ENCODE data around the gene HMGB2. TPM values are rescaled to one million over a fixed set of nuclear protein-coding genes. Genes with fewer than 3 reads are reported as not detected.

HMGB2 gene
- total RNA-seq, 1 donor from 2014 or later = 145 TPM

- H3K4me1 Mint-ChIP-seq (ENCODE audit: low read depth) = peaks cover 24% of the 10 kb centered on the region
- H3K36me3 Mint-ChIP-seq (ENCODE audit: insufficient read depth) = peaks cover 21% of the 10 kb centered on the region
- no peak for DNase-seq (ENCODE audit: low spot score, unreplicated experiment)
- H3K27me3 Mint-ChIP-seq = no peaks in the 10 kb centered on the region
- peak overlapping the region; percentile 73 for H3K4me3 Mint-ChIP-seq (ENCODE audit: low read depth)
- peaks cover 4% of the 10 kb centered on the region for H3K9me3 Mint-ChIP-seq (ENCODE audit: low read depth)
- peak overlapping the region; percentile 87 for H3K27ac Mint-ChIP-seq
- TF ChIP-seq, protein P1, sequence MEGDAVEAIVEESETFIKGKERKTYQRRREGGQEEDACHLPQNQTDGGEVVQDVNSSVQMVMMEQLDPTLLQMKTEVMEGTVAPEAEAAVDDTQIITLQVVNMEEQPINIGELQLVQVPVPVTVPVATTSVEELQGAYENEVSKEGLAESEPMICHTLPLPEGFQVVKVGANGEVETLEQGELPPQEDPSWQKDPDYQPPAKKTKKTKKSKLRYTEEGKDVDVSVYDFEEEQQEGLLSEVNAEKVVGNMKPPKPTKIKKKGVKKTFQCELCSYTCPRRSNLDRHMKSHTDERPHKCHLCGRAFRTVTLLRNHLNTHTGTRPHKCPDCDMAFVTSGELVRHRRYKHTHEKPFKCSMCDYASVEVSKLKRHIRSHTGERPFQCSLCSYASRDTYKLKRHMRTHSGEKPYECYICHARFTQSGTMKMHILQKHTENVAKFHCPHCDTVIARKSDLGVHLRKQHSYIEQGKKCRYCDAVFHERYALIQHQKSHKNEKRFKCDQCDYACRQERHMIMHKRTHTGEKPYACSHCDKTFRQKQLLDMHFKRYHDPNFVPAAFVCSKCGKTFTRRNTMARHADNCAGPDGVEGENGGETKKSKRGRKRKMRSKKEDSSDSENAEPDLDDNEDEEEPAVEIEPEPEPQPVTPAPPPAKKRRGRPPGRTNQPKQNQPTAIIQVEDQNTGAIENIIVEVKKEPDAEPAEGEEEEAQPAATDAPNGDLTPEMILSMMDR (IDR thresholded peaks at IDR 0.05; ENCODE audit: unreplicated experiment) = no peak
Measured at GRCh38 chr4:173288698-173289352, 45.3 kb downstream of the HMGB2 start.

GRCh38 chr4:173288296-173288695 is 45.9 kb downstream of the HMGB2 start:
- H3K9me3 Mint-ChIP-seq (ENCODE audit: low read depth) = peaks cover 4% of the 10 kb centered on the region
- H3K27me3 Mint-ChIP-seq = no peaks in the 10 kb centered on the region
- peak overlapping the region; percentile 73 for H3K4me3 Mint-ChIP-seq (ENCODE audit: low read depth)
- H3K36me3 Mint-ChIP-seq (ENCODE audit: insufficient read depth) = peaks cover 21% of the 10 kb centered on the region
- peak; percentile 60 for DNase-seq (ENCODE audit: low spot score, unreplicated experiment)
- H3K27ac Mint-ChIP-seq = peak overlapping the region; percentile 50
- peaks cover 24% of the 10 kb centered on the region for H3K4me1 Mint-ChIP-seq (ENCODE audit: low read depth)
- TF ChIP-seq, protein P1 (IDR thresholded peaks at IDR 0.05; ENCODE audit: unreplicated experiment) = peak; percentile 67

GRCh38 chr4:173287486-173287885 is 46.7 kb downstream of the HMGB2 start:
- H3K27me3 Mint-ChIP-seq = no peaks in the 10 kb centered on the region
- peaks cover 25% of the 10 kb centered on the region for H3K4me1 Mint-ChIP-seq (ENCODE audit: low read depth)
- peaks cover 22% of the 10 kb centered on the region for H3K36me3 Mint-ChIP-seq (ENCODE audit: insufficient read depth)
- no peak for DNase-seq (ENCODE audit: low spot score, unreplicated experiment)
- H3K27ac Mint-ChIP-seq = no peak overlapping the region
- no peak overlapping the region for H3K4me3 Mint-ChIP-seq (ENCODE audit: low read depth)
- peaks cover 4% of the 10 kb centered on the region for H3K9me3 Mint-ChIP-seq (ENCODE audit: low read depth)
- TF ChIP-seq, protein P1 (IDR thresholded peaks at IDR 0.05; ENCODE audit: unreplicated experiment) = no peak

DNA sequence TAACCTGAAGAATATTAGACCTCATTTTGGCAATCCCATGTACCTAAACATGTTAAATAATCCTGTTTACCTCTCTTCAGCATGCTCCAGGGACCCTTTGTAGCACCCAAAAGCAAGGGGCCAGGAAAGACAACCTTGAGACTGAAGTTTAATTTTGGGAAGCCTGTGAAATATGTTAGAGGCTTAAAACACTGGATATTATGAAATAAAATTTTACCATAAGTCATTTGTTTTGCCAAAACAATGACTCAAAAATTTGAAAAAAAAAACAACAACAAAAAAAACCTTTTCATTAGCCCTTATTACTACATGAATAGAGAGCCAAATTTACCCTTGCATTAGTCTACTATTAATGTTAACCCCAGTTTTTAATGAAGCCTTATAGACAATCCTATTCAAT is 49.7 kb downstream of the HMGB2 start:
- no peaks in the 10 kb centered on the region for H3K27me3 Mint-ChIP-seq
- H3K27ac Mint-ChIP-seq = no peak overlapping the region
- H3K4me3 Mint-ChIP-seq (ENCODE audit: low read depth) = no peak overlapping the region
- H3K36me3 Mint-ChIP-seq (ENCODE audit: insufficient read depth) = peaks cover 24% of the 10 kb centered on the region
- H3K9me3 Mint-ChIP-seq (ENCODE audit: low read depth) = peaks cover 4% of the 10 kb centered on the region
- H3K4me1 Mint-ChIP-seq (ENCODE audit: low read depth) = peaks cover 18% of the 10 kb centered on the region
- no peak for DNase-seq (ENCODE audit: low spot score, unreplicated experiment)
- TF ChIP-seq, protein P1 (IDR thresholded peaks at IDR 0.05; ENCODE audit: unreplicated experiment) = no peak

GRCh38 chr4:173282626-173283025 is 51.5 kb downstream of the HMGB2 start:
- no peaks in the 10 kb centered on the region for H3K27me3 Mint-ChIP-seq
- H3K4me1 Mint-ChIP-seq (ENCODE audit: low read depth) = peaks cover 10% of the 10 kb centered on the region
- DNase-seq (ENCODE audit: low spot score, unreplicated experiment) = no peak
- H3K36me3 Mint-ChIP-seq (ENCODE audit: insufficient read depth) = peaks cover 26% of the 10 kb centered on the region
- TF ChIP-seq, protein P1 (IDR thresholded peaks at IDR 0.05; ENCODE audit: unreplicated experiment) = no peak
- H3K4me3 Mint-ChIP-seq (ENCODE audit: low read depth) = no peak overlapping the region
- peaks cover 4% of the 10 kb centered on the region for H3K9me3 Mint-ChIP-seq (ENCODE audit: low read depth)
- peak overlapping the region; percentile 81 for H3K27ac Mint-ChIP-seq
